Adipose tissue (tissue), 3 donors: ENCODE data around the gene IL1RAPL2. TPM values are rescaled to one million over a fixed set of nuclear protein-coding genes. Genes with fewer than 3 reads are reported as not detected.

Experiments used
- H3K27ac ChIP-seq: one replicate; pipeline ENCODE4 v1.5.1; 2013; ENCODE audit warnings: low read depth, low read length
- WGBS, 3 donors: extraction: QIAGEN DNeasy Blood & Tissue Kit; methylation state at CpG; one replicate each; pipeline ENCODE4 v1.1.7; 2013; 5-methylcytosine and 5-hydroxymethylcytosine counted together
- polyA plus RNA-seq, 3 donors: library from polyadenylated mRNA; stranded (reverse); fragments of 200-250 nt; gene quantifications; one replicate each; pipeline ENCODE4 v1.2.3, GENCODE V29; 2013
- donor health status: healthy with polysubstance abuse.
- donor health status: Bipolar disorder and iron deficiency.
- donor health status: healthy.

The IL1RAPL2 gene
- polyA plus RNA-seq, 3 donors: not detected

DNA sequence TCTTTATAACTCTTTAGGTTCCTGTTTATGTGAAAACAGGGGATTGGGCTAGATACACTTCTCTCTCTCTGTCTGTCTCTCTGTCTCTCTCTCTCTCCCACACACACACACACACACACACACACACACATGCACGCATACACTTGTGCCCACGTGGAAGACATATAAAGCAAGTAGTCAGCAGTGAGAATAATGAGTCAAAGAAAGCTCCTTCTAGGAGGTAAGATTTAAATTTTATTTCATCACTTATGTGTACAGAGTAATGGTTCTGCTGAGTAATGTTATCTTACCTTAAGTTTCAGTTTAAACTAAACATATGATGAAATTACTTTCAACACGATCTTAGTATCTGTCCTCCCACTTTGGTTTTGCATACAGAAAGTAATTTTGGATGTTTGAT is 897.5 kb downstream of the IL1RAPL2 start:
- WGBS, 3 donors: 46 to 74% (median 50%) methylated on average over 3 of the region's 3 CpGs
- no peak overlapping the region for H3K27ac ChIP-seq

DNA sequence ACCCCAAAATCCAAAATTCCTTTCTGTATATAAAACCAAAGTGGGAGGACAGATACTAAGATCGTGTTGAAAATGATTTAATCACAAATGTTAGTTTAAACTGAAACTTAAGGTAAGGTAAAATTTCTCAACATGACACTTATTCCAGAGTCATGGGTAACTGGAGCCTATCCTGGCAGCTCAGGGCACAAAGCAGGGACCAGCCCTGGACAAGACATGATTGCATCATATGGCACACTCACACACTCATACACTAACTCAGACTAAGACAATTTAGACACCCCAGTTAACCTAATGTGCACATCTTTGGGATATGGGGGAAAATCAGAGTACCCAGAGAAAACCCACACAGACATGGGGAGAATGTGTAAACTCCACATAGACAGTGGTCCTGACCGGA is 898.6 kb downstream of the IL1RAPL2 start:
- WGBS, 3 donors: 75 to 89% (median 77%) methylated on average over 2 of the region's 2 CpGs
- no peak overlapping the region for H3K27ac ChIP-seq

DNA sequence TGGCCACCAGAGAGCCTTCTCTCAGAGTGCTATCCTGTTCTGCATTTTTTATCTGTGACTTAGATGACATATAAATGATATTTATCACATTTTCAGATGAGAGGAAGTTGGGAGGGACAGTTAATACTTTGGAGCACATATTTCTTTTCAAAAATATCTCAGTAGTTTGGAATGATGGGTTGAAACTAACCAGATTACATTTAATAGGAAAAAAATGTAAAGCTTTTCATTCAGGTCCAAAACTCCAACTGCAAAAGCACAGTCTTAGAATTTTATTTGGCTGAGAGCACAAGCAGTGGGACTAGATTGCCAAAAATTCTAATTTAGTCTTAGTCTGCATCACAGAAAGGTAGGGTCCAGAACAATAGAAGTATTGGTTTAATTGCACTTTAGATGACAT is 902.7 kb downstream of the IL1RAPL2 start:
- no peak overlapping the region for H3K27ac ChIP-seq

DNA sequence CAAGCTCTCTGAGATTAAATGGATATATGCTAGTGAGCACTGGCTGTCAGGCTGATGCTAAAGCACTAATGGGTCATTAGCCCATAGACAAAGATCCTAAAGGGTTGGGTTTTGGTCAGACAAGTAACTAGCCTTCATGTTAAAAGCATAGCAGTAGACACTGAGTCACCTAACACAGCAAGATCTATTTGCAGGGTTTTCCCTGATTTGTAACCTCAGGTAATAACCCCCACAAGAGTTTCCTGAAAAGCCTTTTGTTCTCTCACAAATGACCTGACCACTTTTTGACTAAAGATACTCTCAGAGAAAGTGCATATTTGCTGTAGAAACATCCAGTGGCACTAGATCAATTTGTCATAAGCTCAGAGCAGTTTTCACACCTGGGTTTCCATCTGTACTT is 905.6 kb downstream of the IL1RAPL2 start:
- H3K27ac ChIP-seq: no peak overlapping the region

DNA sequence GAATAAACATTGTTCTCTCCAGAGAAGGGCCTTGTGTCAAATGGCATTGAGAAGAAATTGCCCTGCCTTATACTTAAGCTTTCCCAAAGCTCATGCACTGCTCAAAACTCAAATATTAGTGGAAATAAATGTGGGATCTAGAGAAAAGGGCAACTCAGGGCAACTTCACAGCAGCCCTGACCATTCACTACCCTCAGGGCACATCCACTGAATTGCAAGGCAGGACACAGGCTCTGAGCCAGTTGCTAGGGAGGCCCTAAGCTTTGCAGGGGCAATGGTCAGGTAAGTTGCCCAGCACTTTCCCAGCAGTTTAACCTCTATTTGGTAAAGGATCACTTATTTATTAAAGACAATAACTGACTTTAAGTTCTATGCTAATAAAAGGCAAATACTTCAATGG is 909.8 kb downstream of the IL1RAPL2 start:
- no peak overlapping the region for H3K27ac ChIP-seq

DNA sequence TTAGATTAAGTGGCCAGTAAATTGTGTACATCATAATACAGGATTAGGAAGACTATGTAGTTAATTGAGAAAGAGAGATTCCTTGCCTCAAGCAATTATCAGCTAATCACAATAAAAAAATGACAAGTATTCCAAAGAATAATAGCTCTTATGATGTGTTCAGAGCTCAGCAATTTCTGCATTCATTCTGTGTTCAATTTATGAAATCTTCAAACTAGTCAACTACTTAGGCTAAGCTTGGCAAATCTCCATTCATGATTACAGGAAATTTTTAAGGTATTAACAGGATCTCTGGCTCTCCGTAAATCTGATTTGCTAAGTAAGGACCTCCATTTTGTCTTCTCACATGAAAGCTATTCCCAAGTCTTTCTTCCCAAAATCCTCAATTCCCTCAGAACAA is 911.4 kb downstream of the IL1RAPL2 start:
- 76 to 94% (median 92%) methylated on average over 1 of the region's 1 CpG for WGBS, 3 donors
- no peak overlapping the region for H3K27ac ChIP-seq

DNA sequence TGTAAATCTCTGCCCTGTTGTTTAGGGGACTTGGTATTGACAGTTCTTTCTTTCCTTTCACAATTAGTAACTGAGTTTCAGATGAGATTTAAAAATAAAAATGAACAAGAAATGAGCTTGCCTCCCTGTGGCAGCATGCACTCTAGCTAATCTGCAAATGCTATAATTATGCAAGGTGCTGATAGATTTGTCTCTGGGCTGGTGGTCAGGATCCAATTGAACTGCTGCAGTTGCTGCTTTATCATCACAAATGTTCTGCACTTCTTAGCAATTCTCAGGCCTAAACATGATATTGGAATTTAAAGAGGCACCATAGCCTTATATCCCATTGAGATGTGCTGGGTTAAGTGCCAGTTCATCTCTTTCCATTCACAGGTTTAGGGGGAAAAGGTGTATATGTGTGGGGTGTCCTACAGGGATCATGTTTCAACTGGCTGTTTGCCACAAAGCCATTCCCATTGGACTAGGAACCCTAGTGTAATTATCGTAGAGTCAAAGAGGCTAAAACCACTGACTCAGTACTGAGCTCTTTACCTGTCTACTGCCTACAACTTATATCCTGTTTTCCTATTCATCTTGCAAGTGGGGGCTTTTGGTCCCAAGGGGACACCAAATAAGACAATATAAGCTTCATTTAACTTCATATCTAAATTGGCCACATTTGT is 914.8 kb downstream of the IL1RAPL2 start:
- 77 to 94% (median 91%) methylated on average over 1 of the region's 1 CpG for WGBS, 3 donors
- no peak overlapping the region for H3K27ac ChIP-seq

DNA sequence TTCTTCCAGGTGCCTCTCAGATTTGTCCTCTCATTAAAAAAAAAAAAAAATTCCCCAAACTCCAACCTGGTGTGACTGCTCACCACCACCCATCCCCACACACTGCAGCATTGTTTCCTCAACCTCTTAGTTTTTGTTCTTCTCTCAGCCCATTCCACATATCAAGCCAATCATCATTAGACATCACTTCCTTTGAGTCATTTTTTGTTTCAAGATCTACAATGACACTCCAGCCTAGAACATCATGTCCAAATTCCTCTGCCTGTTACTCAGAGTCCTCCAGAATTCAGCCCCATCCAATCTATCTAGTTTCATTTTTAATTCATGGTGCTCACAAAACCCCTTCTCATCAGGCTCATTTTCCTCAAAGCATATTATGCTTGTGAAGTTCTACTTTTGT is 917.0 kb downstream of the IL1RAPL2 start:
- no peak overlapping the region for H3K27ac ChIP-seq

DNA sequence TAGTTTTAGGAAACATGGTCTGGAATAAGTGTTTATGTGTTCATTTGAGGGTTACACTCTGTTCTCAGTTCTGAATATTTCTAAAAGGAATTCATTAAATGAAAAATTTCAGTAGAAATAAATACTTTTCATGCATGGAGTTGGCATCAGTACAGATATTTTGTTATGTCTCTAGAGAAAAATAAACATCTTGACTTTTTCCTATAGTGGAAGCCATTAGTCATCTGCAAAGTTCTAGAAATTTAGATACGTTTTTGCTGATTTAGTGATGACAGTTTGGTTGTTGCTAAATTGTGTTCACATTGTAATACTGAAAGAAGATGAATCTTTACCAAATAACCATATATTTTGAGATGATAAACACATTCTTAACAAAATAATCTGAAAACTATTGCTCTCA is 922.7 kb downstream of the IL1RAPL2 start:
- H3K27ac ChIP-seq: no peak overlapping the region
- WGBS, 3 donors: 13 to 51% (median 19%) methylated on average over 1 of the region's 1 CpG

DNA sequence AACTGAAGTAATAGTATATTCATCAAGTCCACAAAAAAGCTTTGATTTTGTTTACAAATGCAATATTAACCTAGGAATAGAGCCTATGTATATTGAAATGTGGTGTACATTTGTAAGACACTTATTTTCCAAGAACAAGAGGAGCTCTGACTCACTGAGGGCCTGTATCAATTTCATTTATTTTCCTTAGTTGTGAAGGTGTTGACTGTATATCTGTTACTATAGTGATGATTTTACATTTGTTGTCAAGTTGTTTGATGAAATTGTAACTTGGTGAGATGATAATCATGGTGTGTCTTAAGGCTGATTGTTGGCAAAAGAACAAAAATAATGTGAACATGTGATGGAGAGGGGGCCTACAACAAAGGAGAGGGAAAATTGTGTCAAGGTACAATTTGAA is 929.4 kb downstream of the IL1RAPL2 start:
- H3K27ac ChIP-seq: no peak overlapping the region

DNA sequence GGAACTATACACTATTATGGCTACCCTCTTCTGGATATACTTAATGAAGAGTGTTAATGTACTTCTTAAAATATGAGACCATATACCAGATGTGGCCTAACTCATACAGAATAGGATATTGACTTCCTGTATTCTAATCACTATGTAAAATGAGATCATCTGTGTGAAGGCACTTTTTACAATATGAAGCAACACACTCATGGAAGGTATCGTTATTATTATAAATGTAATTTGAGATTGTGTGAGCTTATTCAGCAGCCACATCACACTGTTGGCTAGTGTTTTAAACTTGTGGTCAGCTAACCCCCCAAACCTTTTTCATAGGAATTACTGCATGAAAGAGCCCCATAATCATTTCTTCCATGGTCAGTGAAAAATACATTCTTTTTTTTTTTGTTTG is 936.3 kb downstream of the IL1RAPL2 start:
- no peak overlapping the region for H3K27ac ChIP-seq
- WGBS, 3 donors: 71 to 94% (median 79%) methylated on average over 1 of the region's 1 CpG

DNA sequence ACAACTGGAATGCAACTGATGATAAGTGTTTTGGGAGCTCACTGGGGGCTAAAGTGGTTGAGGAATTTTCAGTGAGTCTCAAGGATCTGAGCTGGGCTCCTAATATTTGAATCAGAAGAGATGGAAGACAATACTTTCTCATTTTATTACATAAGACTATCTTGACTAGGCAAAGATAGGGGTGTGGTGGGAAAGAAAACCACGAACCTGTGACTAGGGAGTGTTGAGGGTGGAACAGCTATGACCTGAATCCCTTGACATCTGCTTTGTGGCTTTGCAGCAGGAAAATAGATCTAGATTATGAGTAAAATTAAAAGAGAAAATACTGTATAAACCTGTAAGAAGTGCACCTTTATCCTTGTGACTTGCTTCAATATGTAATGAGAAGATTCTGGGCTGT is 949.6 kb downstream of the IL1RAPL2 start:
- no peak overlapping the region for H3K27ac ChIP-seq
- 56 to 67% (median 64%) methylated on average over 1 of the region's 1 CpG for WGBS, 3 donors

DNA sequence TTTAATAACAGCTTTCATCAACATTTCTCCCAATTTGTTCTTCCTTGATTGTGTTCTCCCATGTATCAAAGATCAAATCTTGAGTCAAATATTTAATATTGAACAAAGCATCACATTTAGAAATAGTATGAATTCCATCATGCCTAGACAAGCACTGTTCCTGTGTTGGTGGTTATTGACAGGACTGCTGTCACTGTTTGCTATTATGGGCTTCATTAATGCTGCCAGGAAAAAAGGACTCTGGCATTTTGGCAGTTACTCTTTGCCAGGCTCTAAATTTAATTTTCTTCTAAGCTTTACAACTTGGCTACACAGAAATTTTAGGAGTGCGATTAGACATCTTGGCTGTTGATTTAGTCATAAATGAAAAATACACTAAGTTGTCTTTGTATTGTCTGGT is 960.4 kb downstream of the IL1RAPL2 start:
- no peak overlapping the region for H3K27ac ChIP-seq
- WGBS, 3 donors: 83 to 100% (median 95%) methylated on average over 1 of the region's 1 CpG

DNA sequence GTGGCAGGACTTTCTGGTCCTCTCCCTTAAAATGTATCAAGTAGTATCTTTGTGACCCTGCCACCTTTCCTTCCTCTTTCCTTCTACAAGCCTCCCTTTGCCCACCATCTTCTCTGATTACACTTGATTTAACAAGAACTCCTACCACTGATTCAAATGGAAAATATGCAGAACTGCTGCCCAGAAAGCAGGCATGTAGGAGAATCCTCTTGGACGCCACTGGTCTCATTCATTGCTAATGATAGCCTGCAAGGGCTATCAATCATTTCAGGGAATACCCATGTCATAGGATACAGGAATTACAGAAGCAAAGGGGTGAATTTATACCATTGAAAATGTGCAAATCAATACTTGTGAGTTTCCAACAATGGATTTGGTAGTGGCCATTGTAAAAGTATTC is 961.8 kb downstream of the IL1RAPL2 start:
- 38 to 70% (median 50%) methylated on average over 1 of the region's 1 CpG for WGBS, 3 donors
- no peak overlapping the region for H3K27ac ChIP-seq

DNA sequence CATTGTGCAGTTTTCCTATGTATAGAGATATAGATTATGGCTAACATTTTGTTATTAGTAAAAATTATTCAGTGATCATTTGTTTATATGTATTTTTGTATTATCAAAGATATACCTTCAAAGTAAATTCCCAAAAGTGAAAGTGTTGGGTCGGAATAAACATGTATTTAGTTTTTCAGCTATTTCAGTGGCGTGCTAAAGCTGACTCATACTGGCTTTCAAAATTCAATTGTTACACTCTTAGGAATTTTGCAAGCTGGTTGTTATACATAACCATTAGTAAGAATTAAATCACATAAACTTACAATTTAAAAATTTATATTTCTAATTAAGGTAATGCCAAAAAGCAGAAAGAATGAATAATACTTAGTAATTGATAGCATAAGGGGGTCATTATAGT is 968.0 kb downstream of the IL1RAPL2 start:
- 78 to 86% (median 79%) methylated on average over 2 of the region's 2 CpGs for WGBS, 3 donors
- no peak overlapping the region for H3K27ac ChIP-seq

DNA sequence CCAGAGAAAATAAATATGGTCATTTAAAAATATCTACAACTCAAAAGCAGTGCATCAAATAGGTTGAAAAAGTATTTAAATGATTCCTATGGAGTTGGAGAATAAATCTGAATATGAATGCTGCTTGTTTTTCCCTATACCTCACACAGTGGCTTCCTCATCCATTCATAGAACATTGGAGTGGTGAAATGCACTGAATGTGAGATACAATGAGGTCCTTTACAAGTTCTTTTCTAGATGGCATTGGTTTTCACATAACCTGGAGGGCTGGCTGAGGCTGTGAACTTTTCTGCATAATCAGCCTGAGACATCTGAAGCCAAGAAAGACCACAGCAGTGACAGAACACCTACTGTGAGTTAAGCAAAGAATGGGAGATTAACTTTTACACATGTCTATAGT is 977.3 kb downstream of the IL1RAPL2 start:
- no peak overlapping the region for H3K27ac ChIP-seq

DNA sequence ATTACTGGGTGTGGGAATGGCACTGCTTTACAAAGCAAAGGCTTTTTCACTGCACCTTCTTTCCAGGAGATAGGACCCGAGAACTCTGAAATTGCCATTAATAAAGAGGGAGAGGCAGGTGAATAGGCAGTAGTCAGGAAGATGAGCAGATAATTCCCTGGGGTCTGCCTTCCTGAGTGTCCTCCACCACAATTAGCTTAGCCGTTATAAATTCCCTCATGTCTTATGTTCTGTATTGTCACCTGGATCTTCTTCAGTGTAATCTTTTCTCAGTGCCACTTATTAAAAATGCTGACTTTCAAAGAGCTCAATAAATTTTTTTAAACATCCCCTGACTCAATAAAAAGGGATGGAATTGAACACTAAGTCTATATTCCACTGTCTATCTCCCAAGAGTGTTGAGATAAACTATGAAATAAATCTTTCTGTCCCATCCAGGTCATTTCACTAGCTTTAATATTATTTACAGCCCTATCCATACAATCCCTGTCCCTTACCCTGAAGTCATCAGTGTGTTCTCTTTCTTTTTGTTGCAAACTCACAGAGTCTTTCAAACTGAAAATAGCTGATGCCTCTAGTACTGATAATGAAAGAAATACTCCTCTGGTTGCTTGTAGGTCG is 984.2 kb downstream of the IL1RAPL2 start:
- WGBS, 3 donors: 60 to 73% (median 68%) methylated on average over 3 of the region's 3 CpGs
- H3K27ac ChIP-seq: no peak overlapping the region

DNA sequence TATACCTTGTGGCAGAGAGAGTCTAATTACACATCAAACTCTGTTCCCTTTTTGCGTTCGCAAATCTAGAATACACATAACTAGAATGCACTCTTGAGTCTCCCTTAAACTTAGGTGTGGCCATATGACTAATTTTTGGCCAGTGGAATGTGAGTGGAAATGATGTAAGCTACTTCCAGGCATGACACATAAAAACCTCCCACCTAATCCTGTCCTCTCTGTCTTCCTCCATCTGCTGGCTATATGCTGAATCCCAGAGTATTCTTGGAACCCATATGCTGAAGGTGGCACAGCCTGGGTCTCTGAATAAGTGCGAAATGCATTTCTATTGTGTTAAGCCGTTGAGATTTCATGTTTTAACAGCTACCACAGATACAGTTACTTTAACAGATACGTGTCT is 986.4 kb downstream of the IL1RAPL2 start:
- no peak overlapping the region for H3K27ac ChIP-seq
- WGBS, 3 donors: 72 to 89% (median 88%) methylated on average over 5 of the region's 5 CpGs

DNA sequence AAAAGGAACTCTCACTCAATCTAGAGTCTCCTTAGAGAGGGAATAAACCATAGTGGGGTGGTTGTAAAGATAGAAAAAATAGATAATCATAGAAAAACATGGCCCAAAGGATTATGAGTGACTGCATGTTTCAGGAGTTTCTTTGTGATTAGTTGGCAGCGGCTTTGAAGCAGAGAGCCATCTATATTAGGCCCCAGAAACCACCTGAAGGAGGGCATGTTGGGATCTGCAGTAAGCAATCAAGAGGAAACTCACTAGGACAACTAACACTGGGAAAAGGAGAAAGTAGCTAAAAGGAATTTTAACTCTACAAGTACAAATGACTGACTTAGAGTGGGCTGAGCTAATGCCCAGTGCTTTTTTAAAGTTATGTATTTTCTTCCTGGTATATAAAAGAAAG is 987.1 kb downstream of the IL1RAPL2 start:
- 54 to 85% (median 81%) methylated on average over 1 of the region's 1 CpG for WGBS, 3 donors

DNA sequence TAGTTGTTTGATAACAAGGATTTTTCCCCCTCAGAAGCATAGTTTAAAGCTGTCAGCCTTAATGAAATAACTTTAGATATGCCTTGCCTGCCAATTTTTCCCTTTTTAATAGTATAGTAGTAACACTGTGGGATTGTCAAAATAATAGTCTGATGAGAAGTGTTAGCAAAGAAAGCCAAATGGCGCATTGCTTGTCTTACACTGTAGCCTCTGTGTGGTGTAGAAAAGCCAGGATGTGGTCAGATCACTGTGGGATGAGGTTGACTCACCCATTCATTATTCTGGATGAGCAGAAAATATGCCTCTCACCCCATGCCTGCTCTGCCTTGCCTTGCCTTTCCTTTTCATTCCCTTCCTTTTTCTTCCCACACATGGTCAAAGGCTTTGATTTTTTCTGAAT is 998.5 kb downstream of the IL1RAPL2 start:
- 65 to 92% (median 66%) methylated on average over 1 of the region's 1 CpG for WGBS, 3 donors
- H3K27ac ChIP-seq: no peak overlapping the region

More for the DNA sequence above, 987.1 kb downstream of the IL1RAPL2 start:
- no peak overlapping the region for H3K27ac ChIP-seq

DNA sequence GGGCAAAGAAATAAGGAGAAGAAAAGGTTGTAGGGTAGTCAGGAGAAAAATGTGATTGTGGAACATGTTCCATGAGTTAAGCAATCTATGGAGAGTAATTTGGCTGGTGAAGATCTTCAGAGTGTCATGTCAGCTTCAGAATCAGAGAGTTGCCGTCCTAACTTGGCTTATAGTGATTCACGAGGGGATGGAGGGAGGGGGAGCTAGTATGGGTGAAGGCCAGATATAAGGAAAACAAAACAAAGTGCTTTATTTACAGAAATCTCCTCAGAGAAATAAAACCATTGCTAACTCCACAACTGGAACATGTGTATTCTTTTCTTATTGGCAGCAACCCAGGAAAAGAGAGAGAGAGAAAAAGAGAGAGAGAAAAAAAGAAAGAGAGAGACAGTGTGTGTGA is 999.9 kb downstream of the IL1RAPL2 start:
- no peak overlapping the region for H3K27ac ChIP-seq
- 52 to 64% (median 58%) methylated on average over 2 of the region's 2 CpGs for WGBS, 3 donors
